ENCODE data around the gene ABCB1. TPM values are rescaled to one million over a fixed set of nuclear protein-coding genes. Genes with fewer than 3 reads are reported as not detected.

The ABCB1 gene
- total RNA-seq, 2 experiments from 2014 or later: 4.7 to 5.4 TPM

- no peak overlapping the region for H3K4me3 Mint-ChIP-seq
- no peak for DNase-seq
- ChIA-PET POLR2A (no interaction called here), CTCF (no interaction called here)
- H3K27ac Mint-ChIP-seq: no peak overlapping the region
- H3K27me3 Mint-ChIP-seq: no peaks in the 10 kb centered on the region
- no peaks in the 10 kb centered on the region for H3K36me3 Mint-ChIP-seq
- H3K4me1 Mint-ChIP-seq (ENCODE audit: low read depth): no peaks in the 10 kb centered on the region
- intact Hi-C loops (cut with micrococcal nuclease): no loop called here
- no peaks in the 10 kb centered on the region for H3K9me3 Mint-ChIP-seq
These were observed 66.6 kb downstream of the ABCB1 start for GRCh38 chr7:87534072-87534471.

- no peak overlapping the region for H3K4me3 Mint-ChIP-seq
- ChIA-PET CTCF (interaction anchor here (0.7 kb wide), 1 partner anchor 373 kb away, joined by 4 read pairs; no protein-coding TSS in a partner anchor), POLR2A (no interaction called here)
- H3K27ac Mint-ChIP-seq: no peak overlapping the region
- H3K9me3 Mint-ChIP-seq: no peaks in the 10 kb centered on the region
- no peaks in the 10 kb centered on the region for H3K27me3 Mint-ChIP-seq
- no peaks in the 10 kb centered on the region for H3K36me3 Mint-ChIP-seq
- DNase-seq: no peak
- H3K4me1 Mint-ChIP-seq (ENCODE audit: low read depth): no peaks in the 10 kb centered on the region
- intact Hi-C loops (cut with micrococcal nuclease): no loop called here
These were observed 70.6 kb downstream of the ABCB1 start for GRCh38 chr7:87530126-87530525.

DNA sequence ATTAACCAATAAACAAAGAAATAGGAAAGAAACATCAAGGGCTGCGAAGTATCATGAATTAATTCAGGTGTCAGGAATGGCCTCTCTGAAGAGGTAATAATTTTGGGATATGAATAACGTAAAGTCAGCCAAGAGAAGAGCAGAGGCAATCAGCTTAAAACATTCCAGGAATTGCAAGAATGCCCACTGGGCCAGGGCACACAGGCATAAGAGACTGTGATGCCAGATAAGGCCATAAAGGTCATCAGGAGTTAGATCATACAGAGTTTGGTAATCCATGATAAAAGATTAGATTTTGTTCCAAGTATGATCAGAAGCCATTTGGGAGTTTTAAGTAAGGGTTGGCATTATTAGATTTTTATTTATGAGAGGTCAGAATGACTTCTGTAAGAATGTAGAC lies 72.0 kb downstream of the ABCB1 start:
- DNase-seq: no peak
- no peaks in the 10 kb centered on the region for H3K27me3 Mint-ChIP-seq
- no peaks in the 10 kb centered on the region for H3K4me1 Mint-ChIP-seq (ENCODE audit: low read depth)
- ChIA-PET CTCF (no interaction called here), POLR2A (no interaction called here)
- intact Hi-C loops (cut with micrococcal nuclease): no loop called here
- no peaks in the 10 kb centered on the region for H3K36me3 Mint-ChIP-seq
- H3K27ac Mint-ChIP-seq: no peak overlapping the region
- no peak overlapping the region for H3K4me3 Mint-ChIP-seq
- no peaks in the 10 kb centered on the region for H3K9me3 Mint-ChIP-seq

DNA sequence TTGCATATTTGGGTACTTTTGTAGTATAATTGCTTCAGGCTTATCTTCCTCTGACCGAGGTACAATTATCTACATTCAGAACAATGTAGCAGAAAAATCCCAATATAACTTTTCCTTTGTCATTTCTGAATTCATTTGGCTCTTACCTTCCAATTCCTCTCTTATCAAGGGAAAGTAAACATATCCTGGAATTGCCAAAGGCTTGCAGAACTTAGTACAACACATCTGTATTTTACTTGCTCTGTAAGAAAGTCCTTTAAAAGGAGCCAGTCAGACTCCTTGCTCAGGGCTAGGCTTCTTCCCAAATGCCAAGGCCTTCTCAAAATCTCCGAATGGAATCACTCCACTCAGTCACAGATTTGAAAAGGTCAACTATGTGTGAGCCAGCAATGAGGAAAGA lies 81.9 kb downstream of the ABCB1 start:
- intact Hi-C loops (cut with micrococcal nuclease): no loop called here
- POLR2A ChIA-PET: no interaction called here
- no peaks in the 10 kb centered on the region for H3K36me3 Mint-ChIP-seq
- no peak overlapping the region for H3K4me3 Mint-ChIP-seq
- H3K4me1 Mint-ChIP-seq (ENCODE audit: low read depth): no peaks in the 10 kb centered on the region
- no peak overlapping the region for H3K27ac Mint-ChIP-seq
- no peaks in the 10 kb centered on the region for H3K9me3 Mint-ChIP-seq
- DNase-seq: no peak
- CTCF ChIA-PET: no interaction called here
- H3K27me3 Mint-ChIP-seq: peaks cover 3% of the 10 kb centered on the region

DNA sequence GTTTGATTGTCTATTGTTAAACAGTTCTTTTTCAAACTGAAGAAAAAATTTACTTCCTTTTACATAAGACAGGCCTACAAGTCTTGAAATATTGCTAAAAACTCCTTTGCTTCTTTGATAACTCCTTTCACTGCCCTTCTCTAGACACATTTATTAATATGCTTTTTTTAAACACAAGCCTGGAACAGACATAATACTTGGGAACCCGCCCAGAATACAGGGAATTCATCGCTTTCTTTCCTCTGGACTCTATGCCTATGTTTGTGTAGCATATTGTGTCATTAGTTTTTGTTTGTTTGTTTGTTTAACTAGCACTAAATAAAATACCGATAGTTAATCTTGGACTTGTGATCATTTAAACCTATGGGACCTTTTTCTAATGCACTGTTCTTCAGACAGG lies 82.8 kb downstream of the ABCB1 start:
- no peak for DNase-seq
- Mint-ChIP-seq H3K4me1 (ENCODE audit: low read depth) (no peaks in the 10 kb centered on the region), H3K9me3 (no peaks in the 10 kb centered on the region), H3K36me3 (no peaks in the 10 kb centered on the region), H3K4me3 (no peak overlapping the region), H3K27ac (no peak overlapping the region), H3K27me3 (peaks cover 3% of the 10 kb centered on the region)
- ChIA-PET POLR2A (no interaction called here), CTCF (no interaction called here)
- intact Hi-C loops (cut with micrococcal nuclease): no loop called here

- H3K36me3 Mint-ChIP-seq: no peaks in the 10 kb centered on the region
- H3K4me3 Mint-ChIP-seq: no peak overlapping the region
- H3K27ac Mint-ChIP-seq: no peak overlapping the region
- intact Hi-C loops (cut with micrococcal nuclease): no loop called here
- H3K9me3 Mint-ChIP-seq: no peaks in the 10 kb centered on the region
- ChIA-PET POLR2A (no interaction called here), CTCF (interaction anchor here (0.5 to 0.6 kb wide), 2 partner anchors 199 to 587 kb away, joined by 3 read pairs; no protein-coding TSS in a partner anchor)
- no peak for DNase-seq
- no peaks in the 10 kb centered on the region for H3K4me1 Mint-ChIP-seq (ENCODE audit: low read depth)
- H3K27me3 Mint-ChIP-seq: peaks cover 3% of the 10 kb centered on the region
These were observed 83.4 kb downstream of the ABCB1 start for GRCh38 chr7:87517136-87517815.

DNA sequence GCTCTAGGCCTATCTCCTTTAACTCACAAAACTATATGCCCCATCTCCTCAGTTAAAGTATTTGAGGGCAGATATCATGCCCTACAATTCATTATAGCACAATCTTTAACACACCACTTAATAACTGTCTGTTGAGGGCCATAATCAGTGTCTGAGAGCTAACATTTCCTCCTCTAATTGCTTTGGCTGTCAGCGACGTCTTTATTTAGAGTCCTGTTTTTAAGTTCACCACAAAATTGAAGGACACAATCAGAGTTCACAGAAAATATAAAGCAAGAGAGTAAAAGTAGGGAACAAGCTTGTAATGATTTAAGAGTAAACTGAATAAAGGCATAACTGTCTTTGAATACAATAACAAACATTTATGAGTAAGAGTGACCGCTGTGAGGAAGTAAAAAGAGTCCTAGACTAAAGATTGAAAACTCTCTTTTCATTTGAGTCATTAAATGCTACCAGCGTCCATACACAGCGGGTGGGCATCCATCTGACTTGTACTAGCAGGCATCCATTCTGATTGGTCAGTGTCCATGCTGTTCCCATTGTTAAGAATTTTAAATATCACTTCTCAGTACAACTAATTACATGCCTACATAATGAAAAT lies 86.8 kb downstream of the ABCB1 start:
- Mint-ChIP-seq H3K9me3 (no peaks in the 10 kb centered on the region), H3K4me1 (ENCODE audit: low read depth) (no peaks in the 10 kb centered on the region), H3K27me3 (no peaks in the 10 kb centered on the region), H3K36me3 (no peaks in the 10 kb centered on the region), H3K4me3 (no peak overlapping the region), H3K27ac (no peak overlapping the region)
- intact Hi-C loops (cut with micrococcal nuclease): no loop called here
- CTCF ChIA-PET: no interaction called here
- POLR2A ChIA-PET: no interaction called here
- DNase-seq: no peak

DNA sequence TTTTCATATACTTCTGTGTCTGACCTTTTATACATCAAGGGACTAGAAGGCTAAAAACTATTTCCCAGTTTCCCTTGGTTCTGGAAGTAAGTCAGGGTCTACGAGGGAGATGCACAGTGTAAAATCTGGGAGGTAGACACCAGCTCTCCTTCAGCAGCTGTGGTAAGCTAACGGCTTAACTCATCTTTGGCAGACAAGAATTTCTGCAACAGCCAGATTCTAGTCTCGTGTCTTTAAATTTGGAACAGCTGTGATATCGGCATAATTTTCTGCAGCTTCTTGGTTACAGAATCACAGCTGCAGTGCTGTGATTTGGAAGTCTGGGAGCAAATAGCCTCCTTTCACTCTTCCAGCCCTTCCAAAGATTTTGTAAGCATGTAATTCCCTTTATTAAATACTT lies 87.8 kb downstream of the ABCB1 start:
- no peaks in the 10 kb centered on the region for H3K9me3 Mint-ChIP-seq
- H3K27me3 Mint-ChIP-seq: no peaks in the 10 kb centered on the region
- no peak overlapping the region for H3K4me3 Mint-ChIP-seq
- CTCF ChIA-PET: no interaction called here
- H3K36me3 Mint-ChIP-seq: no peaks in the 10 kb centered on the region
- intact Hi-C loops (cut with micrococcal nuclease): no loop called here
- no peak overlapping the region for H3K27ac Mint-ChIP-seq
- DNase-seq: no peak
- POLR2A ChIA-PET: no interaction called here
- no peaks in the 10 kb centered on the region for H3K4me1 Mint-ChIP-seq (ENCODE audit: low read depth)

DNA sequence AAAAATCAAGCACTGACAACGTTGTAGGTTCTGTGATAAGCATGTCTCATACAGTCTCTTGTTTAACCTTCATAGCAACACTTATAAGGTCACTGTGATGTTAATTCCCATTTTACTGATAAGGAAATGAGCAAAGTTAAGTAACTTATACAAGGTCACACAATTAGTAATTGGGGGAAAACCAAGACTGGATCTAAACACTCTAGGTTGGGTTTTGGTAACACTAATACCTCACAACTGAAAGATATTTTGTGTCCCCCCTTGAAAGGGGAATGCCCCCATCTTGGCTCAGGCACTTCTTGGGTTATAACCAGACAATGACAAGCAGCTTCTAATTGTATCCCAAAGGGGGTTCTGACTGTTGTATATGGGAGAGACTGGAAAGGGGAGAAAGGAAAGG lies 89.2 kb downstream of the ABCB1 start:
- intact Hi-C loops (cut with micrococcal nuclease): no loop called here
- H3K27ac Mint-ChIP-seq: no peak overlapping the region
- CTCF ChIA-PET: no interaction called here
- H3K27me3 Mint-ChIP-seq: no peaks in the 10 kb centered on the region
- H3K4me3 Mint-ChIP-seq: no peak overlapping the region
- H3K36me3 Mint-ChIP-seq: no peaks in the 10 kb centered on the region
- DNase-seq: no peak
- no peaks in the 10 kb centered on the region for H3K9me3 Mint-ChIP-seq
- no peaks in the 10 kb centered on the region for H3K4me1 Mint-ChIP-seq (ENCODE audit: low read depth)
- POLR2A ChIA-PET: no interaction called here

DNA sequence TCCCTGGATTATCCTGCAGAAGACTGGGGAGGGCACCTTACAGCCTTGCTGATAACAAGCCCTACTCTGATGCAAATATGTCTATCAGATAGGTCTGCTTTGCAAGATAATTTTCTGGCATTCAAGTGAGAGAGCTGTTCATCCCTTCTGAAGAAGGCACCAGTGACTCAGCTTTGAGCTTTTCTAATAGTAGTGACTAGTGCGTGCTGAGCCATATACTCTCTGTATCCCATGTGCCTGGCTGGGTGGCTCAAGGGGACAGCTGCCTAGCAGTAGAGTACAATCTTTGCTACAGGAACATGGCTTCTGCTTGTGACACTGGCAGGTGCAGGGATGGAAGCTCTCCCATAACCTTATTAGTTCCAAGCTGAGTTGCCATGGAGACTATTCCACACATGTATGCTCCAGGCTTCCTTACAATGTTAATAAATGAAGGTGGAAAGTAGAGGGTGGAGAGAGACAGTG lies 90.2 kb downstream of the ABCB1 start:
- H3K4me1 Mint-ChIP-seq (ENCODE audit: low read depth): no peaks in the 10 kb centered on the region
- ChIA-PET POLR2A (no interaction called here), CTCF (interaction anchor here (0.6 kb wide), 1 partner anchor 358 kb away, joined by 3 read pairs; no protein-coding TSS in a partner anchor)
- no peak overlapping the region for H3K4me3 Mint-ChIP-seq
- H3K27ac Mint-ChIP-seq: no peak overlapping the region
- intact Hi-C loops (cut with micrococcal nuclease): no loop called here
- no peaks in the 10 kb centered on the region for H3K27me3 Mint-ChIP-seq
- no peaks in the 10 kb centered on the region for H3K36me3 Mint-ChIP-seq
- H3K9me3 Mint-ChIP-seq: no peaks in the 10 kb centered on the region
- DNase-seq: no peak

- H3K27ac Mint-ChIP-seq: no peak overlapping the region
- H3K36me3 Mint-ChIP-seq: no peaks in the 10 kb centered on the region
- H3K4me1 Mint-ChIP-seq (ENCODE audit: low read depth): no peaks in the 10 kb centered on the region
- ChIA-PET POLR2A (no interaction called here), CTCF (interaction anchor here (1.7 kb wide), 1 partner anchor 380 kb away, joined by 4 read pairs; no protein-coding TSS in a partner anchor)
- intact Hi-C loops (cut with micrococcal nuclease): loop anchor here (2.0 kb wide), 1 partner anchor 601 kb away; no protein-coding TSS in a partner anchor
- DNase-seq: no peak
- no peaks in the 10 kb centered on the region for H3K9me3 Mint-ChIP-seq
- H3K27me3 Mint-ChIP-seq: no peaks in the 10 kb centered on the region
- no peak overlapping the region for H3K4me3 Mint-ChIP-seq
These were observed 93.2 kb downstream of the ABCB1 start for GRCh38 chr7:87507446-87507845.

- POLR2A ChIA-PET: no interaction called here
- intact Hi-C loops (cut with micrococcal nuclease): loop anchor here (1.0 to 2.0 kb wide), 2 partner anchors 381 to 602 kb away; no protein-coding TSS in a partner anchor
- H3K27me3 Mint-ChIP-seq: no peaks in the 10 kb centered on the region
- no peak for DNase-seq
- CTCF ChIA-PET: interaction anchor here (1.0 to 1.7 kb wide), 4 partner anchors 9 to 606 kb away, joined by 3 to 7 read pairs (median 4); no protein-coding TSS in a partner anchor
- H3K27ac Mint-ChIP-seq: no peak overlapping the region
- no peaks in the 10 kb centered on the region for H3K36me3 Mint-ChIP-seq
- no peak overlapping the region for H3K4me3 Mint-ChIP-seq
- no peaks in the 10 kb centered on the region for H3K4me1 Mint-ChIP-seq (ENCODE audit: low read depth)
- H3K9me3 Mint-ChIP-seq: no peaks in the 10 kb centered on the region
These were observed 94.2 kb downstream of the ABCB1 start for GRCh38 chr7:87506246-87507180.

Measured in activated CD4-positive, alpha-beta memory T cell treated with anti-CD3 and anti-CD28 coated beads for 36 hours (primary cell).